Fibroblast of mammary gland (primary cell): Measurements from ENCODE around the gene ATP4A.

Experiments used
- DNase-seq: peaks from one replicate; pipeline ENCODE4 v3.0.0-alpha.2; 2010; ENCODE audit warnings: low read depth
- H3K4me3 ChIP-seq: 2 replicates; pipeline ENCODE4 v1.5.1; 2011; ENCODE audit warnings: low read depth, mild to moderate bottlenecking, low read length, moderate library complexity; ENCODE audit not compliant: control insufficient read depth
- CTCF ChIP-seq: conservative IDR thresholded peaks from 2 replicates; pipeline ENCODE4 v1.5.1; 2011; ENCODE audit warnings: low read depth, low read length, inconsistent platforms; ENCODE audit not compliant: control insufficient read depth, insufficient read depth

Gene ATP4A

GRCh38 chr19:35556025-35556590 lies 7.3 kb downstream of the ATP4A start:
- TF ChIP-seq CTCF = no peak
- no peak for DNase-seq

GRCh38 chr19:35555301-35556005 lies 8.0 kb downstream of the ATP4A start:
- peak; percentile 35 for TF ChIP-seq CTCF
- H3K4me3 ChIP-seq = no peak overlapping the region
- DNase-seq = peak; percentile 52

More at GRCh38 chr19:35556025-35556590, 7.3 kb downstream of the ATP4A start:
- H3K4me3 ChIP-seq = no peak overlapping the region

- TF ChIP-seq CTCF = no peak
- DNase-seq = no peak
- no peak overlapping the region for H3K4me3 ChIP-seq
These were observed 9.4 kb downstream of the ATP4A start for GRCh38 chr19:35554076-35554475.

GRCh38 chr19:35553385-35554000 lies 10.0 kb downstream of the ATP4A start:
- H3K4me3 ChIP-seq = no peak overlapping the region
- no peak for TF ChIP-seq CTCF
- no peak for DNase-seq

GRCh38 chr19:35552534-35553384 lies 10.7 kb downstream of the ATP4A start:
- H3K4me3 ChIP-seq = no peak overlapping the region
- no peak for TF ChIP-seq CTCF
- DNase-seq = no peak

GRCh38 chr19:35551091-35551810 lies 12.2 kb downstream of the ATP4A start:
- no peak for TF ChIP-seq CTCF
- no peak overlapping the region for H3K4me3 ChIP-seq
- no peak for DNase-seq
